K562 (cell line): Measurements from ENCODE around the gene UGT2B17. TPM values are rescaled to one million over a fixed set of nuclear protein-coding genes. Genes with fewer than 3 reads are reported as not detected.
"Not testable (repeated sequence)": the region's sequence is repeated elsewhere in the genome, so short reads cannot be mapped to it uniquely, and the experiment has no call there.

Experiments
- ATAC-seq: fragments of 200-7000 bp; cut with Tn5 transposase; 3 replicates; pipeline ENCODE4 v1.9.1; 2020; ENCODE audit warnings: moderate library complexity
- BruUV-seq: library from RNA; stranded (reverse); fragments of 400-500 nt; replicated peaks from 2 replicates; lab custom pipeline; 2021; lab: Mats Ljungman, UMichigan
- CTCF ChIA-PET: fragments of 300-600 bp; formaldehyde crosslinking; extraction: SDS; loops from one replicate; lab custom pipeline; 2021; ENCODE audit warnings: low intra/inter-chr PET ratio; lab: Yijun Ruan, JAX
- POLR2A ChIA-PET: fragments of 300-600, 350-650 bp; sonication (Branson Sonifier 250); formaldehyde crosslinking; extraction: SDS; loops from one replicate; lab custom pipeline; 2021; ENCODE audit warnings: antibody characterized with exemption, inconsistent platforms; lab: Yijun Ruan, JAX
- DNase-seq, 4 experiments: peaks; one replicate each; pipeline versions ENCODE4 v3.0.0 to v3.0.0-alpha.2; 2011 to 2018; ENCODE audit warnings: low spot score in 3 of 4, mixed read lengths in 3 of 4; ENCODE audit errors: extremely low read depth in 1 of 4
- FAIRE-seq: peaks from 2 replicates; lab custom pipeline; 2011; peaks lifted over from hg19 to GRCh38; lab: Jason Lieb, UNC
- H2AFZ ChIP-seq: 2 replicates; pipeline ENCODE4 v1.6.0; 2011; ENCODE audit warnings: low read depth, low read length, control low read depth, inconsistent platforms
- H3K27ac ChIP-seq: fragments of 200-600 bp; 3 replicates; pipeline ENCODE4 v1.8.0; 2011; ENCODE audit warnings: low read depth, mild to moderate bottlenecking, control low read depth, inconsistent platforms, low read length, moderate library complexity, mixed read lengths; ENCODE audit errors: extremely low read depth
- H3K27me3 ChIP-seq, 2 experiments: fragments of 300-600 bp in 1 of 2; 2 replicates in 1 of 2; 3 replicates in 1 of 2; pipeline versions ENCODE4 v1.6.0 to v1.8.0; 2011; ENCODE audit warnings: inconsistent platforms in 2 of 2, low read length in 2 of 2, mild to moderate bottlenecking in 1 of 2, mixed read lengths in 1 of 2, moderate library complexity in 1 of 2; ENCODE audit not compliant: control insufficient read depth in 2 of 2, insufficient read depth in 2 of 2
- H3K36me3 ChIP-seq: fragments of 300-600 bp; 3 replicates; pipeline ENCODE4 v1.8.0; 2011; ENCODE audit warnings: mild to moderate bottlenecking, low read length, inconsistent platforms; ENCODE audit not compliant: control insufficient read depth, insufficient read depth
- H3K4me1 ChIP-seq, 2 experiments: fragments of 200-600 bp in 1 of 2; replicated peaks in 1 of 2; 2 replicates in 1 of 2; 3 replicates in 1 of 2; pipeline versions ENCODE4 v1.5.1 to v1.8.0; 2011; ENCODE audit warnings: inconsistent platforms in 2 of 2, low read length in 2 of 2, mild to moderate bottlenecking in 1 of 2, mixed read lengths in 1 of 2, moderate library complexity in 1 of 2; ENCODE audit not compliant: control insufficient read depth in 2 of 2, insufficient read depth in 2 of 2
- H3K4me2 ChIP-seq: 2 replicates; pipeline ENCODE4 v1.6.1; 2011; ENCODE audit warnings: low read length, control low read depth, inconsistent platforms, mixed read lengths; ENCODE audit not compliant: insufficient read depth
- H3K4me3 ChIP-seq: fragments of 200-600 bp; sonication (generic), shearing (Covaris generic); 2 replicates; pipeline ENCODE4 v1.5.1; 2016; ENCODE audit warnings: control low read depth, inconsistent platforms
- H3K79me2 ChIP-seq: fragments of 200-600 bp; 3 replicates; pipeline ENCODE4 v1.8.0; 2011; ENCODE audit warnings: low read length, inconsistent platforms; ENCODE audit not compliant: control insufficient read depth, insufficient read depth
- H3K9ac ChIP-seq, 2 experiments: 2 replicates each; pipeline versions ENCODE4 v1.6.0 to v1.6.1; 2011; ENCODE audit warnings: low read depth in 2 of 2, low read length in 2 of 2, control low read depth in 1 of 2, inconsistent platforms in 1 of 2, mild to moderate bottlenecking in 1 of 2, mixed read lengths in 1 of 2; ENCODE audit not compliant: insufficient read depth in 1 of 2
- H3K9me1 ChIP-seq: one replicate; pipeline ENCODE4 v1.6.0; 2011; ENCODE audit warnings: inconsistent platforms, mild to moderate bottlenecking, low read length, moderate library complexity; ENCODE audit not compliant: control insufficient read depth, insufficient read depth
- H3K9me3 ChIP-seq: replicated peaks from 2 replicates; pipeline ENCODE4 v1.5.1; 2011; ENCODE audit warnings: low read depth, low read length, inconsistent platforms; ENCODE audit not compliant: control insufficient read depth, insufficient read depth
- H4K20me1 ChIP-seq: replicated peaks from 2 replicates; pipeline ENCODE4 v1.6.1; 2011; ENCODE audit warnings: low read length, inconsistent platforms, mixed read lengths; ENCODE audit not compliant: control insufficient read depth, insufficient read depth
- CTCF ChIP-seq, 3 experiments: IDR thresholded peaks in 2 of 3; conservative IDR thresholded peaks in 1 of 3; 2 replicates each; pipeline ENCODE4 v1.5.1; 2011 to 2012; ENCODE audit warnings: low read length in 3 of 3, mild to moderate bottlenecking in 3 of 3, control low read depth in 2 of 3, improper control_type of control experiment in 1 of 3, inconsistent platforms in 1 of 3, low read depth in 1 of 3, mixed read lengths in 1 of 3, moderate library complexity in 1 of 3; ENCODE audit not compliant: insufficient read depth in 2 of 3
- DMBX1 ChIP-seq: fragments of 250-450 bp; sonication (Bioruptor Pico); IDR thresholded peaks from 2 replicates; pipeline ENCODE4 v1.8.0; 2022; ENCODE audit warnings: inconsistent platforms, mild to moderate bottlenecking, moderate library complexity, borderline replicate concordance
- MECOM ChIP-seq: fragments of 250-450 bp; sonication (Bioruptor Pico); IDR thresholded peaks from 2 replicates; pipeline ENCODE4 v1.8.0; 2022; ENCODE audit warnings: inconsistent platforms
- RAD21 ChIP-seq, 2 experiments: fragments of 250-450 bp in 1 of 2; fragments of 450-650 bp in 1 of 2; sonication (Bioruptor Pico) in 1 of 2; formaldehyde crosslinking in 1 of 2; IDR thresholded peaks in 1 of 2; conservative IDR thresholded peaks in 1 of 2; 2 replicates each; pipeline versions ENCODE4 v1.4.0 to v1.8.0; 2020 to 2022; ENCODE audit warnings: mild to moderate bottlenecking in 2 of 2, moderate library complexity in 1 of 2
- RNF219 ChIP-seq: fragments of 250-450 bp; sonication (Bioruptor Pico); IDR thresholded peaks from 2 replicates; pipeline ENCODE4 v1.5.0; 2022; ENCODE audit warnings: mild to moderate bottlenecking
- SRF ChIP-seq, 2 experiments: fragments of 250-450, 450-650 bp in 1 of 2; sonication (Bioruptor Pico) in 1 of 2; sonication (generic) in 1 of 2; formaldehyde crosslinking; IDR thresholded peaks; 2 replicates each; pipeline versions ENCODE4 v1.5.0 to v1.5.1; 2020 to 2022; ENCODE audit warnings: mild to moderate bottlenecking in 1 of 2, missing genetic modification reagents in 1 of 2
- ZNF217 ChIP-seq: sonication (generic); formaldehyde crosslinking; IDR thresholded peaks from 2 replicates; pipeline ENCODE4 v1.8.0; 2022; ENCODE audit warnings: mild to moderate bottlenecking, missing genetic modification reagents
- WGBS: fragments of 100-300 bp; shearing (Covaris generic); methylation state at CpG from one replicate; pipeline ENCODE4 v1.1.6; 2016; ENCODE audit warnings: low coverage, mixed read lengths; ENCODE audit not compliant: insufficient coverage; ENCODE audit errors: missing lambda C conversion rate; 5-methylcytosine and 5-hydroxymethylcytosine counted together
- in situ Hi-C: fragments of 300-500 bp; cut with MboI; formaldehyde crosslinking; loops from 4 replicates; pipeline ENCODE4 v1.15.0; 2018; ENCODE audit warnings: inconsistent platforms, mixed read lengths
- intact Hi-C: fragments of 100-400 bp; cut with micrococcal nuclease; formaldehyde crosslinking; loops from 2 replicates; pipeline ENCODE4 v1.14.2; 2022
- polyA plus RNA-seq, 8 experiments: library from polyadenylated mRNA; depleted of rRNA in 4 of 8; stranded (reverse) in 5 of 8; unstranded in 3 of 8; fragments of >200 nt; fragmentation: Nextera tagmentation in 2 of 8; fragmentation: Illumina TruSeq in 1 of 8; extraction: Ambion mirVana in 2 of 8; extraction: Trizol in 1 of 8; gene quantifications; 2 replicates each; pipeline versions ENCODE4 v1.2.1 to v1.2.3, GENCODE V29; 2011 to 2014; ENCODE audit warnings: inconsistent platforms in 1 of 8, missing spikeins in 1 of 8
- total RNA-seq, 7 experiments: library from RNA; depleted of rRNA in 6 of 7; stranded (reverse); fragments of >200 nt in 6 of 7; fragmentation: Illumina TruSeq in 2 of 7; extraction: Trizol in 2 of 7; gene quantifications; 2 replicates each; pipeline versions ENCODE4 v1.2.1 to v1.2.3, GENCODE V29; 2011 to 2021; ENCODE audit warnings: low replicate concordance in 1 of 7

The UGT2B17 gene
- total and polyA plus RNA-seq, 9 of the 15 experiments (the other 6 are each of a cell fraction or from before 2014, with no cell fraction given), result 0.11 TPM; not detected in 8

- Histone ChIP-seq H3K4me2 (no peak overlapping the region), H3K27me3 (no peaks in the 10 kb centered on the region), H3K4me1 (no peaks in the 10 kb centered on the region), H3K36me3 (no peaks in the 10 kb centered on the region), H4K20me1 (no peaks in the 10 kb centered on the region), H3K27ac (no peak overlapping the region), H2AFZ (no peak overlapping the region), H3K9ac (no peak overlapping the region), H3K4me3 (no peak overlapping the region), H3K9me1 (no peaks in the 10 kb centered on the region), H3K79me2 (no peaks in the 10 kb centered on the region), H3K9me3 (no peaks in the 10 kb centered on the region)
- CTCF ChIA-PET, result no interaction called here
- ATAC-seq (no peak), DNase-seq (no peak), FAIRE-seq (no peak)
- no TSS peak for BruUV-seq
- in situ Hi-C loops, result no loop called here
- intact Hi-C loops, result no loop called here
- POLR2A ChIA-PET, result interaction anchor here (0.7 kb wide), 1 partner anchor 174 kb away, joined by 3 read pairs; no protein-coding TSS in a partner anchor
- TF ChIP-seq DMBX1 (0 out of 2 replicates have a peak, but pooled peaks have one; percentile 33), CTCF (IDR thresholded peaks at IDR 0.05 in 2 of 3, conservative IDR thresholded peaks at IDR 0.05 in 1 of 3; ENCODE audit: insufficient read depth in 2 of 3, low read depth in 1 of 3, low read length in 3 of 3) (0 out of 6 replicates have a peak, but pooled peaks of 1 of the 3 experiments have one; percentile 18), RNF219 (no peak), RAD21 (CRISPR knock-in tag; conservative IDR thresholded peaks at IDR 0.05 in 1 of 2, IDR thresholded peaks at IDR 0.05 in 1 of 2) (peak in 1 of 2 experiments; percentile 35; a peak in 2 of 4 replicates), MECOM (CRISPR knock-in tag) (no peak), SRF (CRISPR knock-in tag; IDR thresholded peaks at IDR 0.05) (no peak), ZNF217 (no peak)
- 0% methylated on average over 3 of the region's 3 CpGs for WGBS
These were observed 1.5 kb upstream of the UGT2B17 start for GRCh38 chr4:68577590-68577989.

GRCh38 chr4:68575636-68576035 lies 486 bp downstream of the UGT2B17 start:
- intact Hi-C loops, H3K4me2 ChIP-seq, H3K9me3 ChIP-seq, FAIRE-seq, CTCF ChIA-PET, H3K27me3 ChIP-seq, H3K4me3 ChIP-seq, H3K9ac ChIP-seq, BruUV-seq, H3K79me2 ChIP-seq, H2AFZ ChIP-seq, H3K27ac ChIP-seq, ATAC-seq, H3K4me1 ChIP-seq, H4K20me1 ChIP-seq, POLR2A ChIA-PET, H3K9me1 ChIP-seq, H3K36me3 ChIP-seq, DNase-seq, in situ Hi-C loops: not testable (repeated sequence)
- WGBS, result 0% methylated on average over 5 of the region's 5 CpGs
